CD4-positive, alpha-beta T cell treated with Interleukin-1 beta for 1 hour (primary cell): ENCODE measurements around the gene RPS4Y1.

Experiments used
- DNase-seq, 2 donors: peaks; one replicate each; pipeline ENCODE4 v3.0.0-alpha.2; 2020 to 2022

Gene RPS4Y1

DNA sequence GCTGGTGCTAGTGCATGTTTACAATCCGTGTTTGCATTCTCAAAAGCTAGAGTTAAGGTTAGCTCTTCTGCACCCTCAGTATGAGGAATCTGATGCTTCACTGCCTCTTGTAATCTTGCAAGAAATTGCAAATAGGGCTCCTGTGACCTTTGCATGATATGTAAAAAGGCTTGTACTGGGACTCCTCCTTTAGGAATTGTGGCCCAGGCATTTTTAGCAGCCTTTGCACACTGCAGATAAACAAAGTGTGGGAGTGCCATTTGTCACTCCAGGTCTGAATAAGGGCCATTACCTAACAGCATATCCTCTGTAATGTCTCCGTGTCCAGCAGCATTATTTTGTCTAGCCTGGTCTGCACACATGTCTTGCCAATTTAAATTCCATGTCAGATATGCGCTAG is 44.5 kb downstream of the RPS4Y1 start:
- no peak for DNase-seq

DNA sequence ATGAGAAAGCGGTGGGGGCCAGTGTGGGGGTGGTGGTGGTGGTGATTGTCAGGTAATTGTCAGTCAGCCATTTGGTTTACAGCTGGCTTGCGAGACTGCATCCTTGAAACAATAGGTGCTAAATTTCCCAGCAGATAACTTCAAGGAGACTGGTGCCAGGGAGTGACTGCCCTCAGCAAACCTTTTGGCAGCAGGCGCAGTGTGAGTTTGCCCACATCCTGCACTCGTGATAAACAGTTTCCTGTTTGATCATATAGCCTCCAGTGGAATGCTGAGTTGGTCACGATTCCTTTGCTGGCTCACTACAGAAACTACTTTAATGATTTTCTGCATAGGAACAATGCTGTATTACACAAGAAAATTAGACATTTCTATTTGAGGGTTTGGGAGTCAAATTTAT is 46.0 kb downstream of the RPS4Y1 start:
- DNase-seq = peak in 1 of 2 donors; percentile 19

- no peak for DNase-seq
These were observed 46.6 kb downstream of the RPS4Y1 start for GRCh38 chrY:2887955-2888354.

GRCh38 chrY:2893471-2893870 is 52.1 kb downstream of the RPS4Y1 start:
- DNase-seq = no peak

GRCh38 chrY:2896050-2896449 is 54.6 kb downstream of the RPS4Y1 start:
- DNase-seq = no peak

GRCh38 chrY:2907356-2907755 is 66.0 kb downstream of the RPS4Y1 start:
- DNase-seq = no peak

DNA sequence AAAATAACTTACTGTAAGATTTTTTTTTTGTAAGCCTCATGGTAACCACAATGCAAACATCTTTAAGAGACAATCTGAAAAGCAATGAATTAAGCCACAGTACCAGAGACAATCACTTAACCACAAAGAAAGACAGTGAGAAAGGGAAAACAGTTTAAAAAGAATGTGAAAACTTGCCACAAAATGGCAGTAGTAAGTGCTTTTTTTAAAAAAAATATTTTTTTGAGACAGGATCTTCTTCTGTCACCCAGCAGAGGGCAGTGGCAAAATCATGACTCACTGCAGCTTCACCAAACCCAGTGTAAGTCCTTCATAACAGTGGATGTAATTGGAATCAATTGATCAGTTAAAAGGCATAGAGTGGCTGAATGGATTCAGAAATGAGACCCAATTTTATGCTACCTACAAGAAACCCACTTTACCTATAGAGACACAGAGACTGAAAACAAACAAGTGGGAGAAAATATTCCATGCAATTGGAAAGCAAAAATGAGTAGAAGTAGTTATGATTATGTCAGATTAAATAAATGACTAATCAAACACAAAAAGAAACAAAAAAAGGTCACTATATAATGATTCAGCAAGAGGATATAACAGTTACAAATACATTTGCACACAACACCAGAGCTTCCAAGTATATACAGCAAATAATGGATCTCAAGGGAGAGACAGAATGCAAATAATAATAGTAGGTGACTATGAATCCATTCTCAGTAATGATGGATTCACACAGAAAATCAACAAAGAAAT is 71.8 kb downstream of the RPS4Y1 start:
- peak in 1 of 2 donors; percentile 53 for DNase-seq
